HepG2 (cell line): ENCODE results near the gene BPGM. TPM values are rescaled to one million over a fixed set of nuclear protein-coding genes. Genes with fewer than 3 reads are reported as not detected.

Experiments used
- ATAC-seq: fragments of 200-7000 bp; cut with Tn5 transposase; 3 replicates; pipeline ENCODE4 v1.9.1; 2020; ENCODE audit warnings: mild to moderate bottlenecking, moderate library complexity
- BruUV-seq: library from RNA; stranded (reverse); fragments of 400-500 nt; replicated peaks from 2 replicates; lab custom pipeline; 2021; lab: Mats Ljungman, UMichigan
- CTCF ChIA-PET: fragments of 300-600 bp; formaldehyde crosslinking; extraction: SDS; loops from one replicate; lab custom pipeline; 2021; ENCODE audit warnings: low total read pairs, inconsistent platforms, low intra/inter-chr PET ratio; lab: Yijun Ruan, JAX
- POLR2A ChIA-PET: fragments of 350-600 bp; sonication (Branson Sonifier 250); formaldehyde crosslinking; loops from one replicate; lab custom pipeline; 2020; ENCODE audit warnings: antibody characterized with exemption, inconsistent platforms; lab: Yijun Ruan, JAX
- DNase-seq: peaks from one replicate; pipeline ENCODE4 v3.0.0-alpha.2; 2015; ENCODE audit warnings: low spot score
- FAIRE-seq: peaks from 3 replicates; lab custom pipeline; 2011; peaks lifted over from hg19 to GRCh38; lab: Jason Lieb, UNC
- H2AFZ ChIP-seq: one replicate; pipeline ENCODE4 v1.6.1; 2011; ENCODE audit warnings: low read length, inconsistent platforms
- H3K27ac ChIP-seq: fragments of 300-600 bp; 3 replicates; pipeline ENCODE4 v1.8.0; 2011; ENCODE audit warnings: mixed run types, mild to moderate bottlenecking, mixed read lengths, low read length, inconsistent platforms; ENCODE audit not compliant: insufficient read depth; ENCODE audit errors: extremely low read length
- H3K27me3 ChIP-seq, 2 experiments: fragments of 200-600 bp in 1 of 2; 2 replicates in 1 of 2; 3 replicates in 1 of 2; pipeline versions ENCODE4 v1.6.0 to v1.8.0; 2011; ENCODE audit warnings: low read length in 2 of 2, mild to moderate bottlenecking in 2 of 2, moderate library complexity in 2 of 2, inconsistent platforms in 1 of 2; ENCODE audit not compliant: insufficient read depth in 2 of 2, control insufficient read depth in 1 of 2
- H3K36me3 ChIP-seq, 2 experiments: fragments of 200-600 bp in 1 of 2; replicated peaks in 1 of 2; 2 replicates in 1 of 2; 3 replicates in 1 of 2; pipeline versions ENCODE4 v1.5.1 to v1.8.0; 2011; ENCODE audit warnings: low read length in 2 of 2, inconsistent platforms in 1 of 2; ENCODE audit not compliant: insufficient read depth in 2 of 2, control insufficient read depth in 1 of 2
- H3K4me1 ChIP-seq: 2 replicates; pipeline ENCODE4 v1.5.1; 2012; ENCODE audit warnings: low read length, inconsistent platforms; ENCODE audit not compliant: insufficient read depth
- H3K4me2 ChIP-seq: 2 replicates; pipeline ENCODE4 v1.6.0; 2011; ENCODE audit warnings: low read depth, low read length, inconsistent platforms
- H3K4me3 ChIP-seq, 3 experiments: fragments of 200-600 bp in 1 of 3; sonication (generic), shearing (Covaris generic) in 1 of 3; replicated peaks in 1 of 3; 2 replicates each; pipeline ENCODE4 v1.5.1; 2011 to 2016; ENCODE audit warnings: low read length in 3 of 3, inconsistent platforms in 2 of 3, low read depth in 2 of 3, mild to moderate bottlenecking in 2 of 3, control low read depth in 1 of 3, mixed read lengths in 1 of 3; ENCODE audit not compliant: insufficient read depth in 1 of 3
- H3K79me2 ChIP-seq: one replicate; pipeline ENCODE4 v1.6.1; 2011; ENCODE audit warnings: low read length, inconsistent platforms; ENCODE audit not compliant: insufficient read depth
- H3K9ac ChIP-seq: 2 replicates; pipeline ENCODE4 v1.6.0; 2011; ENCODE audit warnings: mild to moderate bottlenecking, low read depth, low read length, inconsistent platforms; ENCODE audit not compliant: insufficient read depth
- H3K9me3 ChIP-seq: 2 replicates; pipeline ENCODE4 v1.5.1; 2012; ENCODE audit warnings: mild to moderate bottlenecking, low read length
- H4K20me1 ChIP-seq: 2 replicates; pipeline ENCODE4 v1.6.0; 2011; ENCODE audit warnings: inconsistent platforms, mild to moderate bottlenecking, low read length, moderate library complexity; ENCODE audit not compliant: insufficient read depth
- ARID2 ChIP-seq: sonication (generic); formaldehyde crosslinking; IDR thresholded peaks from 2 replicates; pipeline ENCODE4 v1.8.1; 2022; ENCODE audit warnings: mild to moderate bottlenecking, missing genetic modification reagents, borderline replicate concordance
- BCL6 ChIP-seq: IDR thresholded peaks from 2 replicates; pipeline ENCODE4 v1.6.1; 2016; ENCODE audit warnings: missing genetic modification reagents, missing compliant biosample characterization
- ISL2 ChIP-seq: sonication (generic); formaldehyde crosslinking; IDR thresholded peaks from 2 replicates; pipeline ENCODE4 v1.5.0; 2020; ENCODE audit warnings: missing genetic modification reagents
- SAP130 ChIP-seq: IDR thresholded peaks from 2 replicates; pipeline ENCODE4 v1.6.1; 2016; ENCODE audit warnings: low read depth
- SP1 ChIP-seq, 2 experiments: fragments of 450-650 bp in 1 of 2; sonication (generic) in 1 of 2; formaldehyde crosslinking in 1 of 2; IDR thresholded peaks; 2 replicates each; pipeline versions ENCODE4 v1.4.0 to v1.6.1; 2016 to 2020; ENCODE audit warnings: missing genetic modification reagents in 1 of 2
- WGBS: methylation state at CpG from one replicate; pipeline ENCODE4 v1.1.6; 2017; ENCODE audit warnings: low lambda C conversion rate; 5-methylcytosine and 5-hydroxymethylcytosine counted together
- in situ Hi-C: cut with HindIII; loops from 2 replicates; pipeline ENCODE4 v1.10.0; 2017; ENCODE audit warnings: low pct_unique_long_range_greater_than_20kb; ENCODE audit not compliant: extremely low pct_ligation_motif_present
- intact Hi-C: fragments of 100-400 bp; cut with micrococcal nuclease; formaldehyde crosslinking; loops from one replicate; pipeline ENCODE4 v1.10.0; 2022; ENCODE audit not compliant: unreplicated experiment
- polyA plus RNA-seq, 8 experiments: library from polyadenylated mRNA; depleted of rRNA in 3 of 8; stranded (reverse) in 7 of 8; unstranded in 1 of 8; fragments of >200 nt; fragmentation: Illumina TruSeq in 4 of 8; extraction: Trizol in 4 of 8; gene quantifications; 2 replicates each; pipeline versions ENCODE4 v1.2.1 to v1.2.3, GENCODE V29; 2011 to 2016; ENCODE audit warnings: low read depth in 4 of 8, missing spikeins in 1 of 8, mixed read lengths in 1 of 8; ENCODE audit not compliant: insufficient read depth in 1 of 8
- total RNA-seq, 5 experiments: library from RNA; depleted of rRNA; stranded (reverse); fragments of >200 nt; fragmentation: Illumina TruSeq; extraction: Trizol; gene quantifications; 2 replicates each; pipeline ENCODE4 v1.2.3, GENCODE V29; 2016; ENCODE audit warnings: low read depth in 1 of 5
- TF ChIP-seq, protein P1 (sequence below): sonication (generic); formaldehyde crosslinking; IDR thresholded peaks from 2 replicates; pipeline ENCODE4 v1.5.0; 2020; ENCODE audit warnings: missing genetic modification reagents
- TF ChIP-seq, protein P2 (sequence below): sonication (generic); formaldehyde crosslinking; IDR thresholded peaks from 2 replicates; pipeline ENCODE4; 2020; ENCODE audit warnings: missing genetic modification reagents, mild to moderate bottlenecking, borderline replicate concordance

The BPGM gene
- total and polyA plus RNA-seq, 2 of the 13 experiments (the other 11 are each of a cell fraction or from before 2014, with no cell fraction given), result 4.0 to 7.5 TPM

GRCh38 chr7:134645478-134645877 lies 1.2 kb upstream of the BPGM start:
- ChIA-PET POLR2A (interaction anchor here (0.7 to 1.4 kb wide), 10 partner anchors 10 to 526 kb away, joined by 3 to 5 read pairs (median 4); partner anchors contain the start of genes AGBL3 and CYREN), CTCF (no interaction called here)
- peak; percentile 13; the same call in 1 of the 2 replicates for TF ChIP-seq ISL2 (CRISPR knock-in tag)
- TF ChIP-seq, protein P1, sequence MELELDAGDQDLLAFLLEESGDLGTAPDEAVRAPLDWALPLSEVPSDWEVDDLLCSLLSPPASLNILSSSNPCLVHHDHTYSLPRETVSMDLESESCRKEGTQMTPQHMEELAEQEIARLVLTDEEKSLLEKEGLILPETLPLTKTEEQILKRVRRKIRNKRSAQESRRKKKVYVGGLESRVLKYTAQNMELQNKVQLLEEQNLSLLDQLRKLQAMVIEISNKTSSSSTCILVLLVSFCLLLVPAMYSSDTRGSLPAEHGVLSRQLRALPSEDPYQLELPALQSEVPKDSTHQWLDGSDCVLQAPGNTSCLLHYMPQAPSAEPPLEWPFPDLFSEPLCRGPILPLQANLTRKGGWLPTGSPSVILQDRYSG (CRISPR knock-in tag), result no peak
- TF ChIP-seq BCL6 (CRISPR knock-in tag), result no peak
- TF ChIP-seq ARID2, result no peak
- TF ChIP-seq SAP130 (CRISPR knock-in tag), result peak; percentile 12; the same call in 1 of the 2 replicates
- TF ChIP-seq SP1 (IDR thresholded peaks at IDR 0.05), result no peak
- TF ChIP-seq SP1 (CRISPR knock-in tag; IDR thresholded peaks at IDR 0.05), result no peak
- Histone ChIP-seq H3K27ac (no peak overlapping the region), H3K79me2 (no peaks in the 10 kb centered on the region), H3K9me3 (no peaks in the 10 kb centered on the region), H3K9ac (peak overlapping the region; percentile 85), H3K27me3 (no peaks in the 10 kb centered on the region; a peak in 1 of 5 replicates), H4K20me1 (no peaks in the 10 kb centered on the region), H3K4me3 (peak overlapping the region; percentile 65 to 94 (median 79); a peak in 5 of 6 replicates), H3K4me2 (peak overlapping the region; percentile 95), H2AFZ (peak overlapping the region; percentile 95), H3K36me3 (no peaks in the 10 kb centered on the region), H3K4me1 (peaks cover 13% of the 10 kb centered on the region)
- ATAC-seq, result no peak
- intact Hi-C loops (loop anchor here (5.0 kb wide), 2 partner anchors 57 to 247 kb away; no protein-coding TSS in a partner anchor), in situ Hi-C loops (no loop called here)
- no peak for DNase-seq
- BruUV-seq, result no TSS peak
- no peak for FAIRE-seq
- WGBS, result 38% methylated on average over 5 of the region's 5 CpGs

DNA sequence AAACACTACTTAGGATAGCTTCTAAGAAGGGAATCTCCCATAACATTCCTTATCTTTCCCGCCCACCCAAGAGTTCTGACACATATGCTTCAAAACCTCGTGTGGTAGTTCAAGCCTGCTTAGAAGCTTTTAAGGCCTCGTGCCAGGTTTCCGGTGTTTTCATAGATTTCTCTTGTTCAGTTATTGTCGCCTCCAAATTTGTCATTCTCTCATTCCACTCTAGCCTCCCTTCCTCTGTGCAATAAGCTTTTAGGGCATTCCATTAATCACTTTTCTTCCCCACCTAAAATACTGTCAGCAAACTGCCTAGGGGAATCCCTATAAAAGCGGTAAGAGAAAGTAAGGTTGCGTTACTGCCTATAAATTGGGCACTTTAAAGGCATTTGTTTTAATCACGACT lies 718 bp upstream of the BPGM start:
- no peak for DNase-seq
- CTCF ChIA-PET, result no interaction called here
- Histone ChIP-seq H3K27ac (peak overlapping the region; percentile 53), H3K36me3 (no peaks in the 10 kb centered on the region), H3K4me3 (peak overlapping the region; percentile 65 to 94 (median 79)), H3K4me1 (peaks cover 13% of the 10 kb centered on the region), H3K4me2 (peak overlapping the region; percentile 95), H3K79me2 (no peaks in the 10 kb centered on the region), H3K27me3 (no peaks in the 10 kb centered on the region; a peak in 1 of 5 replicates), H3K9me3 (no peaks in the 10 kb centered on the region), H2AFZ (peak overlapping the region; percentile 95), H4K20me1 (no peaks in the 10 kb centered on the region), H3K9ac (peak overlapping the region; percentile 85)
- WGBS, result under 1% methylated on average over 8 of the region's 8 CpGs
- POLR2A ChIA-PET, result interaction anchor here (0.7 to 1.5 kb wide), 13 partner anchors 10 to 525 kb away, joined by 3 to 5 read pairs (median 3); partner anchors contain the start of genes AGBL3 and CYREN
- TSS peak; percentile 93 for BruUV-seq
- ATAC-seq, result no peak
- in situ Hi-C loops, result no loop called here
- no peak for FAIRE-seq
- intact Hi-C loops, result loop anchor here (5.0 kb wide), 2 partner anchors 56 to 246 kb away; no protein-coding TSS in a partner anchor
- TF ChIP-seq, protein P2, sequence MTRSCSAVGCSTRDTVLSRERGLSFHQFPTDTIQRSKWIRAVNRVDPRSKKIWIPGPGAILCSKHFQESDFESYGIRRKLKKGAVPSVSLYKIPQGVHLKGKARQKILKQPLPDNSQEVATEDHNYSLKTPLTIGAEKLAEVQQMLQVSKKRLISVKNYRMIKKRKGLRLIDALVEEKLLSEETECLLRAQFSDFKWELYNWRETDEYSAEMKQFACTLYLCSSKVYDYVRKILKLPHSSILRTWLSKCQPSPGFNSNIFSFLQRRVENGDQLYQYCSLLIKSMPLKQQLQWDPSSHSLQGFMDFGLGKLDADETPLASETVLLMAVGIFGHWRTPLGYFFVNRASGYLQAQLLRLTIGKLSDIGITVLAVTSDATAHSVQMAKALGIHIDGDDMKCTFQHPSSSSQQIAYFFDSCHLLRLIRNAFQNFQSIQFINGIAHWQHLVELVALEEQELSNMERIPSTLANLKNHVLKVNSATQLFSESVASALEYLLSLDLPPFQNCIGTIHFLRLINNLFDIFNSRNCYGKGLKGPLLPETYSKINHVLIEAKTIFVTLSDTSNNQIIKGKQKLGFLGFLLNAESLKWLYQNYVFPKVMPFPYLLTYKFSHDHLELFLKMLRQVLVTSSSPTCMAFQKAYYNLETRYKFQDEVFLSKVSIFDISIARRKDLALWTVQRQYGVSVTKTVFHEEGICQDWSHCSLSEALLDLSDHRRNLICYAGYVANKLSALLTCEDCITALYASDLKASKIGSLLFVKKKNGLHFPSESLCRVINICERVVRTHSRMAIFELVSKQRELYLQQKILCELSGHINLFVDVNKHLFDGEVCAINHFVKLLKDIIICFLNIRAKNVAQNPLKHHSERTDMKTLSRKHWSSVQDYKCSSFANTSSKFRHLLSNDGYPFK (CRISPR knock-in tag), result no peak
